Fibroblast of peridontal ligament (primary cell): ENCODE data around the gene ATXN7L1.
"Not testable (repeated sequence)": the region's sequence is repeated elsewhere in the genome, so short reads cannot be mapped to it uniquely, and the experiment has no call there.

ENCODE experiments used
- DNase-seq: peaks from one replicate; pipeline ENCODE4 v3.0.0-alpha.2; 2010; ENCODE audit errors: extremely low read depth

The ATXN7L1 gene

GRCh38 chr7:105707381-105707780 is 169.0 kb downstream of the ATXN7L1 start:
- DNase-seq, result peak; percentile 23

GRCh38 chr7:105705427-105705826 is 171.0 kb downstream of the ATXN7L1 start:
- no peak for DNase-seq

- DNase-seq, result peak; percentile 25
These were observed 173.0 kb downstream of the ATXN7L1 start for GRCh38 chr7:105703207-105703930.

GRCh38 chr7:105699568-105700236 is 176.7 kb downstream of the ATXN7L1 start:
- DNase-seq, result no peak

- DNase-seq, result no peak
These were observed 177.9 kb downstream of the ATXN7L1 start for GRCh38 chr7:105698531-105698930.

- DNase-seq, result no peak
These were observed 178.6 kb downstream of the ATXN7L1 start for GRCh38 chr7:105697753-105698152.

GRCh38 chr7:105697169-105697568 is 179.2 kb downstream of the ATXN7L1 start:
- not testable (repeated sequence) for DNase-seq

- no peak for DNase-seq
These were observed 182.8 kb downstream of the ATXN7L1 start for GRCh38 chr7:105693576-105693975.

GRCh38 chr7:105691680-105692564 is 184.5 kb downstream of the ATXN7L1 start:
- DNase-seq, result peak; percentile 88

GRCh38 chr7:105691082-105691679 is 185.2 kb downstream of the ATXN7L1 start:
- DNase-seq, result peak; percentile 70

- no peak for DNase-seq
These were observed 186.0 kb downstream of the ATXN7L1 start for GRCh38 chr7:105690325-105690945.

GRCh38 chr7:105689067-105689819 is 187.2 kb downstream of the ATXN7L1 start:
- no peak for DNase-seq

GRCh38 chr7:105688617-105689016 is 187.8 kb downstream of the ATXN7L1 start:
- DNase-seq, result no peak

GRCh38 chr7:105685161-105685560 is 191.2 kb downstream of the ATXN7L1 start:
- DNase-seq, result no peak

GRCh38 chr7:105682341-105683060 is 193.9 kb downstream of the ATXN7L1 start:
- DNase-seq, result peak; percentile 48

GRCh38 chr7:105680505-105681187 is 195.8 kb downstream of the ATXN7L1 start:
- no peak for DNase-seq

- peak; percentile 68 for DNase-seq
These were observed 197.4 kb downstream of the ATXN7L1 start for GRCh38 chr7:105678811-105679495.

GRCh38 chr7:105677817-105678573 is 198.4 kb downstream of the ATXN7L1 start:
- DNase-seq, result no peak
